ENCODE measurements around the gene MMAB.

- TF ChIP-seq TRIM24 (CRISPR knock-in tag; IDR thresholded peaks at IDR 0.05) (no peak), ZNF17 (CRISPR knock-in tag; IDR thresholded peaks at IDR 0.05) (no peak), TAF1 (CRISPR knock-in tag; IDR thresholded peaks at IDR 0.05) (no peak), NR2C2 (CRISPR knock-in tag; IDR thresholded peaks at IDR 0.05; ENCODE audit: borderline replicate concordance) (no peak)
- TF ChIP-seq, protein P1, sequence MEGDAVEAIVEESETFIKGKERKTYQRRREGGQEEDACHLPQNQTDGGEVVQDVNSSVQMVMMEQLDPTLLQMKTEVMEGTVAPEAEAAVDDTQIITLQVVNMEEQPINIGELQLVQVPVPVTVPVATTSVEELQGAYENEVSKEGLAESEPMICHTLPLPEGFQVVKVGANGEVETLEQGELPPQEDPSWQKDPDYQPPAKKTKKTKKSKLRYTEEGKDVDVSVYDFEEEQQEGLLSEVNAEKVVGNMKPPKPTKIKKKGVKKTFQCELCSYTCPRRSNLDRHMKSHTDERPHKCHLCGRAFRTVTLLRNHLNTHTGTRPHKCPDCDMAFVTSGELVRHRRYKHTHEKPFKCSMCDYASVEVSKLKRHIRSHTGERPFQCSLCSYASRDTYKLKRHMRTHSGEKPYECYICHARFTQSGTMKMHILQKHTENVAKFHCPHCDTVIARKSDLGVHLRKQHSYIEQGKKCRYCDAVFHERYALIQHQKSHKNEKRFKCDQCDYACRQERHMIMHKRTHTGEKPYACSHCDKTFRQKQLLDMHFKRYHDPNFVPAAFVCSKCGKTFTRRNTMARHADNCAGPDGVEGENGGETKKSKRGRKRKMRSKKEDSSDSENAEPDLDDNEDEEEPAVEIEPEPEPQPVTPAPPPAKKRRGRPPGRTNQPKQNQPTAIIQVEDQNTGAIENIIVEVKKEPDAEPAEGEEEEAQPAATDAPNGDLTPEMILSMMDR (CRISPR knock-in tag; IDR thresholded peaks at IDR 0.05): no peak
Observed at GRCh38 chr12:109551108-109551507, 22.2 kb downstream of the MMAB start.

Data from HepG2 (cell line).